IMR-90 (cell line): Measurements from ENCODE around the gene ETHE1. TPM values are rescaled to one million over a fixed set of nuclear protein-coding genes. Genes with fewer than 3 reads are reported as not detected.

Experiments used
- ATAC-seq: fragments of 200-7000 bp; cut with Tn5 transposase; 2 replicates; pipeline ENCODE4 v1.9.1; 2020; ENCODE audit warnings: low read depth, mild to moderate bottlenecking, moderate library complexity
- BruUV-seq: library from RNA; stranded (reverse); fragments of 400-500 nt; replicated peaks from 2 replicates; lab custom pipeline; 2021; lab: Mats Ljungman, UMichigan
- CTCF ChIA-PET: fragments of 300-600 bp; formaldehyde crosslinking; extraction: SDS; loops from one replicate; lab custom pipeline; 2021; ENCODE audit warnings: antibody characterized with exemption; lab: Yijun Ruan, JAX
- POLR2A ChIA-PET: fragments of 300-600 bp; sonication (Branson Sonifier 250); formaldehyde crosslinking; loops from one replicate; lab custom pipeline; 2022; ENCODE audit warnings: antibody characterized with exemption; ENCODE audit not compliant: unreplicated experiment; lab: Charles Lee
- DNase-seq: peaks from one replicate; pipeline ENCODE4 v3.0.0; 2013
- H2AFZ ChIP-seq: replicated peaks from 2 replicates; pipeline ENCODE3; 2013; ENCODE audit warnings: low read length, mild to moderate bottlenecking; ENCODE audit not compliant: poor library complexity
- H2AK5ac ChIP-seq: 2 replicates; pipeline ENCODE4 v1.6.1; 2013; ENCODE audit warnings: low read depth, low read length, inconsistent platforms
- H2AK9ac ChIP-seq: replicated peaks from 2 replicates; pipeline ENCODE3; 2013; ENCODE audit warnings: mild to moderate bottlenecking, low read depth, low read length, moderate library complexity; ENCODE audit not compliant: poor library complexity
- H2BK120ac ChIP-seq: 2 replicates; pipeline ENCODE4 v1.6.1; 2013; ENCODE audit warnings: low read depth, low read length, inconsistent platforms
- H2BK15ac ChIP-seq: 3 replicates; pipeline ENCODE4 v1.6.1; 2013; ENCODE audit warnings: low read depth, low read length, inconsistent platforms
- H2BK20ac ChIP-seq: 2 replicates; pipeline ENCODE4 v1.6.1; 2013; ENCODE audit warnings: low read depth, mild to moderate bottlenecking, inconsistent platforms, low read length, moderate library complexity
- H2BK5ac ChIP-seq: 2 replicates; pipeline ENCODE4 v1.6.1; 2013; ENCODE audit warnings: mild to moderate bottlenecking, low read depth, low read length, inconsistent platforms; ENCODE audit not compliant: poor library complexity, severe bottlenecking
- H3K14ac ChIP-seq: replicated peaks from 2 replicates; pipeline ENCODE4 v1.6.1; 2013; ENCODE audit warnings: low read depth, low read length, inconsistent platforms
- H3K18ac ChIP-seq: 2 replicates; pipeline ENCODE4 v1.6.1; 2013; ENCODE audit warnings: low read depth, low read length, control low read depth
- H3K23ac ChIP-seq: 2 replicates; pipeline ENCODE4 v1.6.1; 2013; ENCODE audit warnings: low read depth, low read length, inconsistent platforms
- H3K27ac ChIP-seq: 2 replicates; pipeline ENCODE4 v1.5.1; 2013; ENCODE audit warnings: mild to moderate bottlenecking, control low read depth, low read length; ENCODE audit not compliant: insufficient read depth
- H3K27me3 ChIP-seq: 2 replicates; pipeline ENCODE4 v1.6.1; 2013; ENCODE audit warnings: low read length; ENCODE audit not compliant: control insufficient read depth, insufficient read depth
- H3K36me3 ChIP-seq: 2 replicates; pipeline ENCODE4 v1.6.1; 2013; ENCODE audit warnings: low read length, mixed read lengths; ENCODE audit not compliant: control insufficient read depth, insufficient read depth
- H3K4ac ChIP-seq: 2 replicates; pipeline ENCODE4 v1.6.1; 2013; ENCODE audit warnings: low read depth, low read length, inconsistent platforms
- H3K4me1 ChIP-seq: 2 replicates; pipeline ENCODE4 v1.6.1; 2013; ENCODE audit warnings: low read length, mixed read lengths; ENCODE audit not compliant: control insufficient read depth, insufficient read depth
- H3K4me2 ChIP-seq: 2 replicates; pipeline ENCODE4 v1.6.1; 2013; ENCODE audit warnings: low read depth, mild to moderate bottlenecking, control low read depth, low read length, moderate library complexity
- H3K4me3 ChIP-seq: 2 replicates; pipeline ENCODE4 v1.5.1; 2013; ENCODE audit warnings: low read depth, mild to moderate bottlenecking, control low read depth, low read length, moderate library complexity; ENCODE audit not compliant: insufficient read depth
- H3K56ac ChIP-seq: 2 replicates; pipeline ENCODE4 v1.6.1; 2013; ENCODE audit warnings: low read length, inconsistent platforms; ENCODE audit not compliant: insufficient read depth; ENCODE audit errors: extremely low read depth
- H3K79me1 ChIP-seq, 2 experiments: 2 replicates each; pipeline ENCODE4 v1.6.1; 2013; ENCODE audit warnings: low read length in 2 of 2, inconsistent platforms in 1 of 2, low read depth in 1 of 2
- H3K9ac ChIP-seq: 2 replicates; pipeline ENCODE4 v1.6.1; 2013; ENCODE audit warnings: low read depth, low read length, control low read depth
- H3K9me1 ChIP-seq: 2 replicates; pipeline ENCODE4 v1.6.1; 2013; ENCODE audit warnings: low read length, inconsistent platforms; ENCODE audit not compliant: insufficient read depth
- H3K9me3 ChIP-seq: 2 replicates; pipeline ENCODE4 v1.6.1; 2013; ENCODE audit warnings: low read length; ENCODE audit not compliant: control insufficient read depth, insufficient read depth
- H4K20me1 ChIP-seq: 2 replicates; pipeline ENCODE4 v1.6.1; 2013; ENCODE audit warnings: low read length, inconsistent platforms; ENCODE audit not compliant: insufficient read depth
- H4K5ac ChIP-seq: 2 replicates; pipeline ENCODE4 v1.6.1; 2013; ENCODE audit warnings: mild to moderate bottlenecking, low read depth, low read length, control low read depth
- H4K8ac ChIP-seq, 2 experiments: 2 replicates each; pipeline ENCODE4 v1.6.1; 2013; ENCODE audit warnings: low read depth in 2 of 2, low read length in 2 of 2, control low read depth in 1 of 2, inconsistent platforms in 1 of 2
- H4K91ac ChIP-seq: 2 replicates; pipeline ENCODE4 v1.6.1; 2013; ENCODE audit warnings: low read depth, low read length, inconsistent platforms; ENCODE audit not compliant: insufficient read depth
- MAZ ChIP-seq: IDR thresholded peaks from 2 replicates; pipeline ENCODE4 v1.6.1; 2012; ENCODE audit warnings: low read depth, mild to moderate bottlenecking, low read length, improper control_type of control experiment, moderate library complexity, borderline replicate concordance
- WGBS, 2 experiments: methylation state at CpG; one replicate each; pipeline versions ENCODE4 v1.1.5 to v1.1.7; 2013; ENCODE audit warnings: missing lambda C conversion rate in 2 of 2; ENCODE audit not compliant: insufficient read length in 1 of 2; ENCODE audit errors: extremely low coverage in 2 of 2; 5-methylcytosine and 5-hydroxymethylcytosine counted together
- dilution Hi-C: fragments of 300-500 bp; cut with HindIII; formaldehyde crosslinking; loops from one replicate; pipeline ENCODE4 v1.14.3; 2018; ENCODE audit warnings: low sequenced_read_pairs; ENCODE audit not compliant: unreplicated experiment
- in situ Hi-C: fragments of 300-500 bp; cut with MboI; formaldehyde crosslinking; loops from 3 replicates; pipeline ENCODE4 v1.14.3; 2019; ENCODE audit warnings: low sequenced_read_pairs, inconsistent platforms, mixed read lengths
- intact Hi-C: fragments of 100-400 bp; cut with micrococcal nuclease; formaldehyde crosslinking; loops from 2 replicates; pipeline ENCODE4 v1.10.0; 2022
- polyA plus RNA-seq, 3 experiments: library from polyadenylated mRNA; depleted of rRNA; stranded (reverse); fragments of >200 nt; gene quantifications; 2 replicates each; pipeline ENCODE4 v1.2.3, GENCODE V29; 2012; ENCODE audit warnings: low replicate concordance in 1 of 3
- total RNA-seq: library from RNA; depleted of rRNA; stranded (reverse); fragments of >200 nt; gene quantifications from 2 replicates; pipeline ENCODE4 v1.2.3, GENCODE V29; 2012

Gene ETHE1
- total and polyA plus RNA-seq, 2 of the 4 experiments (the other 2 are of a cell fraction), result 161 to 233 TPM

GRCh38 chr19:43479226-43479625 is 47.8 kb downstream of the ETHE1 start:
- Histone ChIP-seq H4K20me1 (peaks cover 3% of the 10 kb centered on the region), H2BK20ac (no peak overlapping the region), H2BK5ac (no peak overlapping the region), H3K27me3 (no peaks in the 10 kb centered on the region), H2AK9ac (no peak overlapping the region), H2AFZ (no peak overlapping the region), H4K8ac (no peak overlapping the region), H2BK120ac (no peak overlapping the region), H3K36me3 (peaks cover 7% of the 10 kb centered on the region), H3K79me1 (no peaks in the 10 kb centered on the region; a peak in 1 of 4 replicates), H3K9ac (no peak overlapping the region), H3K4me2 (no peak overlapping the region), H3K56ac (no peak overlapping the region), H3K9me3 (no peaks in the 10 kb centered on the region), H3K23ac (no peak overlapping the region), H3K18ac (no peak overlapping the region), H3K9me1 (peaks cover 13% of the 10 kb centered on the region), H4K5ac (no peak overlapping the region), H3K27ac (no peak overlapping the region), H3K4me1 (peaks cover 9% of the 10 kb centered on the region), H3K14ac (no peak overlapping the region), H2BK15ac (no peak overlapping the region; the same call in 2 of the 3 replicates), H3K4ac (peak overlapping the region; percentile 16; the same call in 1 of the 2 replicates), H2AK5ac (no peak overlapping the region), H3K4me3 (no peak overlapping the region), H4K91ac (no peak overlapping the region)
- intact Hi-C loops (no loop called here), dilution Hi-C loops (no loop called here), in situ Hi-C loops (no loop called here)
- CTCF ChIA-PET, result interaction anchor here (0.9 kb wide), 1 partner anchor 32 kb away, joined by 4 read pairs; no protein-coding TSS in a partner anchor
- 90% methylated on average over 4 of the region's 15 CpGs; no CpG with 5 or more reads in 1 of the 2 experiments for WGBS, 2 experiments
- no peak for TF ChIP-seq MAZ
- DNase-seq, result no peak
- ATAC-seq, result no peak
- POLR2A ChIA-PET, result no interaction called here
- no TSS peak for BruUV-seq
